C4-2B (cell line): ENCODE results near the gene TMEM125.

Source experiments
- H3K27ac ChIP-seq: fragments of 450-650 bp; 2 replicates; pipeline ENCODE4 v1.5.1; 2017
- ZFX ChIP-seq: fragments of 450-650 bp; IDR thresholded peaks from 2 replicates; pipeline ENCODE4 v1.6.1; 2017
- TF ChIP-seq, protein P1 (sequence below): fragments of 450-650 bp; conservative IDR thresholded peaks from 2 replicates; pipeline ENCODE4 v1.5.1; 2017; ENCODE audit warnings: mild to moderate bottlenecking

Gene TMEM125

DNA sequence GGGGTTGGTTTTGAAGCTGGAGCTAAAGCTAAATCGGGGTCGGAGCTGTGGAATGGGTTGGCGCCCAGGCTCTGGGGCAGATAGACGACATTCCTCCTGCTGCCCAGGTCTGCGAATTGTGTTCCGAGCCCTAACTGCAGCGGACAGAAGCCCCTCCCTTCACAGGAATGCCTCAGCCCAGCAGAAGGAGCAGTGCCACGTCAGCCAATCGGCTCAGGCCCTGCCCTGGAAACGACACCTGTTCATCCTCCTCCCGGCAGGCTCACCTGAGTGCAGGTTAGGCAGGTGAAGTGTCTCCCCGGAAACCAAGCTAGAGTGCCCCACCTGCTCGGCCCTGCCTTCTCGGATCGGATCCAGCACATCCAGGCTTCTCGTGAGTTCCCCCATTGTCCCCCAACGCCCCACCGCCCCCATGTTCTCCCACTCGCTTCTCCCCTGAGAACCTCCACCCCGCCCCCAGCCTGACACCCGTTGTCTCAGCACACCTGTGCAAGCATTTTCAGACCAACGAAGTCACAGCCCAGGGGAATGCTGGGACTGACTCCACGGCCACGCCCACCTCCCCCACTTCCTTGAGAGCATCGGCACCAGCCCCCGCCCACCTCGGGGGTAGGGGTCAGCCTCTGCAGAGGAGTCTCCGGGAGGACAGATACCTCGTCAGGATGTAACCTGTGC is 775 bp downstream of the TMEM125 start:
- H3K27ac ChIP-seq, result peak overlapping the region; percentile 75
- TF ChIP-seq, protein P1, sequence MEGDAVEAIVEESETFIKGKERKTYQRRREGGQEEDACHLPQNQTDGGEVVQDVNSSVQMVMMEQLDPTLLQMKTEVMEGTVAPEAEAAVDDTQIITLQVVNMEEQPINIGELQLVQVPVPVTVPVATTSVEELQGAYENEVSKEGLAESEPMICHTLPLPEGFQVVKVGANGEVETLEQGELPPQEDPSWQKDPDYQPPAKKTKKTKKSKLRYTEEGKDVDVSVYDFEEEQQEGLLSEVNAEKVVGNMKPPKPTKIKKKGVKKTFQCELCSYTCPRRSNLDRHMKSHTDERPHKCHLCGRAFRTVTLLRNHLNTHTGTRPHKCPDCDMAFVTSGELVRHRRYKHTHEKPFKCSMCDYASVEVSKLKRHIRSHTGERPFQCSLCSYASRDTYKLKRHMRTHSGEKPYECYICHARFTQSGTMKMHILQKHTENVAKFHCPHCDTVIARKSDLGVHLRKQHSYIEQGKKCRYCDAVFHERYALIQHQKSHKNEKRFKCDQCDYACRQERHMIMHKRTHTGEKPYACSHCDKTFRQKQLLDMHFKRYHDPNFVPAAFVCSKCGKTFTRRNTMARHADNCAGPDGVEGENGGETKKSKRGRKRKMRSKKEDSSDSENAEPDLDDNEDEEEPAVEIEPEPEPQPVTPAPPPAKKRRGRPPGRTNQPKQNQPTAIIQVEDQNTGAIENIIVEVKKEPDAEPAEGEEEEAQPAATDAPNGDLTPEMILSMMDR, result no peak
- TF ChIP-seq ZFX, result no peak

DNA sequence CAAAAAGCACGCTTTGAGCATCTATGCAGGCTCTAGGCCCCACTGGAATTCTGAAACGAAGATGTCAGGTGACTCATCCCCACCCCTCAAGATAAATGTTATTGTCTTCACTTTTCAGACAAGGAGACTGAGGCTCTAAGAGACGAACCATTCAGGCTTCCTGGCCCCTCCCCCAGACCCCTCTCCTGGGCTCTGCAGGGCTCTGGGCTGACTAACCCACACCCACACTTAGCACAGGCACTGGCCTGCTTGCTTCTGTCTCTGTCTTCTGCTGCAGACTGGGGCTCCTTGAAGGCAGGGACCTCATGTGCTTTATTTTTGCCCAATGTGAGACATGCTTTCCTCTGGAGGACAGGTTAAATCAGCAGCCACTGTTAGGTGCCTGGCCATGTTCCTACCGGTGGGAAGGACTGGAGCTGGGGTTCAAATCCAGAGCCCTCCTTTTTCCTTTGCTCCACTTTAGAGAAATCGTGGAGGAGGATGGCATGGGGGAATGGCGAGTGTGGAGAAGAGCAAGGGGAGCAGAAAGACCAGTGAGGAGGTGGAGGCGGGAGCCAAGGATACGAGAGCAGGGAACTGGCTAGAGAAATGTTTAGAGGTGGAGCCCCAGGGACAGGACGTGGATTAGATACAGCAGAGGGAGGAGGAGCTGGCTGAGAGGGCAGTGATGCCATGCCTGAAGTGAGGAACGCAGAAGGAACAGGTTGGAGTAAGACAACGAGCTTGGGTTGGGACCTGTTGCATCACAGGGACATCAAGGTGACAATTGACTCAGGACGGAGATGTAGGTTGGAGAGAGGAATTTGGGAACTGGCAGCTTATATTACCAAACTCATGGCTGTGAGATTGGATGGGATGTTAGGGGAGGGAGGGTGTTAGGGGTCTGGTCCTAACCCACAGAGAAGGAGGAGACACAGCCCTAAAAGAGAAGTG is 1.7 kb downstream of the TMEM125 start:
- H3K27ac ChIP-seq, result peak overlapping the region; percentile 75
- no peak for TF ChIP-seq ZFX
- TF ChIP-seq, protein P1, result no peak

DNA sequence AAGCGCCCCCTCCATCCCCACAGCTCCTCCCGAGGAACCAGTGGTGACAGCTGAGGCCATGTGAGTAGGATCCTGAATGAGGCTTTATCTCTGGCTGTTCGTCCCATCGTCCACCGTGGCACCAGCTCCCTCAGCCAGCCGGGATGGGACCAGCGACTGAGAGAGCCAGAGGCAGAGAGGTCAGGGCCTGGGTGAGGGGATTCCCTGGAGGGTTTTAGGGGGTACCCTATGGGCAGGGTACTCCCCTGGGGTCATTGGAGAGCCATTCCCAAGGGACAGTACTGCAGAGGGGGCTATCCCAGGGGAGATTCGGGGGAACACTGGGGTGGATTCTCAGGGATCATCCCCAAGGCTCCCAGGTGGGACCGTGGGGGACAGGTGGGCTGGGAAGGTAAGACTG is 2.4 kb downstream of the TMEM125 start:
- TF ChIP-seq ZFX, result no peak
- TF ChIP-seq, protein P1, result no peak
- H3K27ac ChIP-seq, result no peak overlapping the region

DNA sequence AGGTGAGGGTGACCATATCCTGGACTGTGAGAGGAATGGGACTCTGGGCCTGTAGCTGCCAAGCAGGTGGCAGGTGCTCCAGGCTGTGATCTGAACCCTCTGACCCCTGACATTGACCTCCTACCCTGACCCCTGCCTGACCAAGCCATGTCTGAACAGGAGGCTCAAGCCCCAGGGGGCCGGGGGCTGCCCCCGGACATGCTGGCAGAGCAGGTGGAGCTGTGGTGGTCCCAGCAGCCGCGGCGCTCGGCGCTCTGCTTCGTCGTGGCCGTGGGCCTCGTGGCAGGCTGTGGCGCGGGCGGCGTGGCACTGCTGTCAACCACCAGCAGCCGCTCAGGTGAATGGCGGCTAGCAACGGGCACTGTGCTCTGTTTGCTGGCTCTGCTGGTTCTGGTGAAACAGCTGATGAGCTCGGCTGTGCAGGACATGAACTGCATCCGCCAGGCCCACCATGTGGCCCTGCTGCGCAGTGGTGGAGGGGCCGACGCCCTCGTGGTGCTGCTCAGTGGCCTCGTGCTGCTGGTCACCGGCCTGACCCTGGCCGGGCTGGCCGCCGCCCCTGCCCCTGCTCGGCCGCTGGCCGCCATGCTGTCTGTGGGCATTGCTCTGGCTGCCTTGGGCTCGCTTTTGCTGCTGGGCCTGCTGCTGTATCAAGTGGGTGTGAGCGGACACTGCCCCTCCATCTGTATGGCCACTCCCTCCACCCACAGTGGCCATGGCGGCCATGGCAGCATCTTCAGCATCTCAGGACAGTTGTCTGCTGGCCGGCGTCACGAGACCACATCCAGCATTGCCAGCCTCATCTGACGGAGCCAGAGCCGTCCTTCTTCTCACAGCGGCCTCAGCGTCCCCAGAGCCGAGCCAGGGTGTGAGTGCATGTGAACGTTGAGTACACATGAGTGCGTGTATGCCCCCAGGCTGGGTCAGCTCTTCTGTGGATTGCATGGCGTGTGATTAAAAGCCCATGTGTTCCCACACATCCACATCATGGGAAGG is 3.1 kb downstream of the TMEM125 start:
- TF ChIP-seq, protein P1, result no peak
- TF ChIP-seq ZFX, result no peak
- no peak overlapping the region for H3K27ac ChIP-seq

DNA sequence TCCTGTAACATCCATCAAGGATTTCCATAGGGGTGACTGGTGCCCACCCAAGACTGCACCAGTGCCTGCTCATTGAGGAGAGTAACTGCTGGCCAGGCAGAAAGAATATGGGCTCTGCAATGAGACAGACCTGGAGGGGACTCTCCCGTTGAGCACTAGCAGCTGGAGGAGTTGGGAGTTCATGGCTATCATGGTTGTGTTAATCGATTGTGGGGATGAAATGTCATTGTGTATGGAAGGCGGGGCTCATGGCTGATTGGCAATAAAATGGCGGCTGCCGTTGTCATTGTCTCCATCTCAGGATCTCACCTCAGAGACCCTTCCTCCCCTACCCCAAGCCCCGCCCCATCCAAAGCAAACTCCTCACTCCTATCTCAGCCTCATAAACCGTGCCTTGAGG is 3.9 kb downstream of the TMEM125 start:
- no peak for TF ChIP-seq ZFX
- TF ChIP-seq, protein P1, result no peak
- no peak overlapping the region for H3K27ac ChIP-seq

DNA sequence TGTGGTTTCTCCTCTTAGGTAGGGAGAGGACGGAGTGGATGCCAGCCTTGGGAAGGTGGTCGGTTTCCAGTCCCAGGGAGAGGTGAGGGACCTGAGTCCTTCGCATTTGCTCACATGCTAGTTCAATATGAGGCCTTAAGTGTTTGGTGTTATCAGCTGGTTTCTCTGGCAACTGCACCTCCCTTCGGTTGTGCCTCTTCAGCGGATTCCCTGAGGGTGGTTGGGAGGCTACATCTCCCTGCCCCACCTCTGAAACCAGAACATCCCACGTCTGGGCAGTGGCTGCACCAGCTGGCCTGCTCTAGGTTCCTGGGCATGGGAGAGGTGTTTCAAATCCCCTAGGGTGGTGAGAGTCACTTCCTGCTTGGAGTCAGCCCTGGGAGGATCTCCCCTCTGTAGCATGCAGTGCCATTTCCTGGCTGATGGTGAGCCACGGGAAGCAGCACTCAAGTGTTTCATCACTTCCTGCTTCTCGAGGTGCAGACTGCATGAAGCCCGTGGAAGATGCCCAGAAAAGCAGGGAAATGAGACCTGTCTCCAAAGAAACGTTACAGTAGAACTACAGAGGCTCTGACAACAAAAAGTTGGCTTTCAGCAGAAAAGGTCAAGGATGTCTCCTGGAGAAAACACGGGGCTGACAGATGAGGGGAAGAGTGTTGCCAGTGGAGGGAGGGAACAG is 4.5 kb downstream of the TMEM125 start:
- TF ChIP-seq ZFX, result no peak
- TF ChIP-seq, protein P1, result no peak
- no peak overlapping the region for H3K27ac ChIP-seq
